DND-41 (cell line): Measurements from ENCODE around the gene ELN.
A peak's percentile ranks its signal among the peaks of the same experiment; 100 is the strongest.
"Not testable (repeated sequence)": the region's sequence is repeated elsewhere in the genome, so short reads cannot be mapped to it uniquely, and the experiment has no call there.

ENCODE experiments used
- ATAC-seq: fragments of 200-7000 bp; cut with Tn5 transposase; 3 replicates; pipeline ENCODE4 v1.9.1; 2021; ENCODE audit warnings: low read depth; ENCODE audit not compliant: insufficient read depth
- DNase-seq: peaks from one replicate; pipeline ENCODE4 v3.0.0-alpha.2; 2020
- H2AFZ ChIP-seq: 2 replicates; pipeline ENCODE4 v1.6.0; 2012; ENCODE audit warnings: low read depth, low read length
- H3K27ac ChIP-seq: 2 replicates; pipeline ENCODE4 v1.5.1; 2012; ENCODE audit warnings: low read length, inconsistent platforms
- H3K27me3 ChIP-seq: fragments of 200-600 bp; sonication (generic); 2 replicates; pipeline ENCODE4 v1.6.0; 2012; ENCODE audit warnings: low read length, mild to moderate bottlenecking, inconsistent platforms; ENCODE audit not compliant: insufficient read depth, poor library complexity
- H3K36me3 ChIP-seq: 2 replicates; pipeline ENCODE4 v1.5.1; 2012; ENCODE audit warnings: low read length, inconsistent platforms; ENCODE audit not compliant: insufficient read depth
- H3K4me1 ChIP-seq: 2 replicates; pipeline ENCODE4 v1.5.1; 2012; ENCODE audit warnings: mild to moderate bottlenecking, low read length; ENCODE audit not compliant: insufficient read depth
- H3K4me2 ChIP-seq: 2 replicates; pipeline ENCODE4 v1.6.0; 2012; ENCODE audit warnings: mild to moderate bottlenecking, moderate library complexity, low read length, inconsistent platforms; ENCODE audit not compliant: insufficient read depth
- H3K4me3 ChIP-seq, 2 experiments: fragments of 200-600 bp in 1 of 2; shearing (Covaris generic) in 1 of 2; 2 replicates each; pipeline ENCODE4 v1.5.1; 2012 to 2016; ENCODE audit warnings: inconsistent platforms in 2 of 2, low read length in 2 of 2, mild to moderate bottlenecking in 2 of 2, low read depth in 1 of 2, moderate library complexity in 1 of 2
- H3K79me2 ChIP-seq: 2 replicates; pipeline ENCODE4 v1.6.0; 2012; ENCODE audit warnings: low read length, inconsistent platforms; ENCODE audit not compliant: insufficient read depth
- H3K9ac ChIP-seq: 2 replicates; pipeline ENCODE4 v1.6.0; 2012; ENCODE audit warnings: low read depth, mild to moderate bottlenecking, inconsistent platforms, low read length, moderate library complexity
- H3K9me3 ChIP-seq: 2 replicates; pipeline ENCODE4 v1.5.1; 2012; ENCODE audit warnings: low read length, moderate library complexity, mild to moderate bottlenecking, inconsistent platforms; ENCODE audit not compliant: insufficient read depth, severe bottlenecking
- H4K20me1 ChIP-seq: 2 replicates; pipeline ENCODE4 v1.6.0; 2012; ENCODE audit warnings: low read length; ENCODE audit not compliant: insufficient read depth
- CTCF ChIP-seq: IDR thresholded peaks from 2 replicates; pipeline ENCODE4 v1.5.1; 2012; ENCODE audit warnings: borderline replicate concordance, low read length, moderate library complexity, mild to moderate bottlenecking; ENCODE audit not compliant: poor library complexity, severe bottlenecking; ENCODE audit errors: extremely low read depth
- EZH2 ChIP-seq: IDR thresholded peaks from 3 replicates; pipeline ENCODE4 v1.6.1; 2012; ENCODE audit warnings: borderline replicate concordance, low read depth, mild to moderate bottlenecking, moderate library complexity, low read length, inconsistent platforms; ENCODE audit not compliant: severe bottlenecking

ELN gene

GRCh38 chr7:74027683-74028320 lies at the start of gene ELN:
ELN (plus strand) TSS chr7:74028173; CDS start chr7:74028188, 15 bp downstream.
- no peak within 1 kb of the TSS for H3K9ac ChIP-seq
- no peak within 1 kb of the TSS for H3K27ac ChIP-seq
- peaks cover 42% of the 10 kb centered on the region for H3K27me3 ChIP-seq
- no peak for ATAC-seq
- H3K79me2 ChIP-seq, result no peaks in the 10 kb centered on the region
- H2AFZ ChIP-seq, result no peak within 1 kb of the TSS
- H3K4me2 ChIP-seq, result no peak within 1 kb of the TSS
- H4K20me1 ChIP-seq, result peaks cover 3% of the 10 kb centered on the region; the same call in 1 of the 2 replicates
- no peaks in the 10 kb centered on the region for H3K9me3 ChIP-seq
- no peaks in the 10 kb centered on the region for H3K36me3 ChIP-seq
- TF ChIP-seq CTCF (no peak), EZH2 (no peak)
- H3K4me3 ChIP-seq, result no peak within 1 kb of the TSS
- no peak for DNase-seq
- H3K4me1 ChIP-seq, result no peaks in the 10 kb centered on the region

- Histone ChIP-seq H3K4me1 (no peaks in the 10 kb centered on the region), H3K79me2 (no peaks in the 10 kb centered on the region), H3K9ac (no peak overlapping the region), H3K9me3 (no peaks in the 10 kb centered on the region), H3K27me3 (no peaks in the 10 kb centered on the region), H3K36me3 (no peaks in the 10 kb centered on the region), H3K4me3 (no peak overlapping the region), H3K4me2 (no peak overlapping the region), H3K27ac (no peak overlapping the region), H2AFZ (no peak overlapping the region), H4K20me1 (no peaks in the 10 kb centered on the region; the same call in 1 of the 2 replicates)
- TF ChIP-seq CTCF (peak; percentile 61), EZH2 (no peak)
- ATAC-seq, result peak; percentile 50; the same call in 1 of the 3 replicates
- DNase-seq, result peak; percentile 33
These were observed 49.1 kb upstream of the ELN start for GRCh38 chr7:73978661-73979563.

GRCh38 chr7:73979656-73980055 lies 48.3 kb upstream of the ELN start:
- H3K4me1 ChIP-seq, H3K9ac ChIP-seq, H3K36me3 ChIP-seq, H3K4me2 ChIP-seq, H3K27me3 ChIP-seq, H3K9me3 ChIP-seq, H4K20me1 ChIP-seq, DNase-seq, H3K4me3 ChIP-seq, ATAC-seq, H3K79me2 ChIP-seq, H2AFZ ChIP-seq, H3K27ac ChIP-seq: not testable (repeated sequence)

- H3K4me1 ChIP-seq, result no peaks in the 10 kb centered on the region
- H3K27ac ChIP-seq, result no peak overlapping the region
- no peaks in the 10 kb centered on the region for H3K79me2 ChIP-seq
- H3K9me3 ChIP-seq, result no peaks in the 10 kb centered on the region
- TF ChIP-seq CTCF (no peak), EZH2 (no peak)
- no peak overlapping the region for H3K9ac ChIP-seq
- H3K36me3 ChIP-seq, result no peaks in the 10 kb centered on the region
- ATAC-seq (no peak), DNase-seq (no peak)
- H3K4me2 ChIP-seq, result no peak overlapping the region
- H3K27me3 ChIP-seq, result no peaks in the 10 kb centered on the region
- no peak overlapping the region for H2AFZ ChIP-seq
- no peaks in the 10 kb centered on the region; the same call in 1 of the 2 replicates for H4K20me1 ChIP-seq
- no peak overlapping the region for H3K4me3 ChIP-seq
These were observed 47.8 kb upstream of the ELN start for GRCh38 chr7:73980206-73980605.
